Mucosa of gallbladder (tissue), 1 donor: ENCODE data around the gene FAM89A. TPM values are rescaled to one million over a fixed set of nuclear protein-coding genes. Genes with fewer than 3 reads are reported as not detected.
"Not testable (repeated sequence)": the region's sequence is repeated elsewhere in the genome, so short reads cannot be mapped to it uniquely, and the experiment has no call there.

ENCODE experiments used
- DNase-seq: peaks from one replicate; pipeline ENCODE4 v3.0.0-alpha.2; 2020; ENCODE audit warnings: low spot score
- total RNA-seq: library from RNA; stranded (reverse); gene quantifications from one replicate; pipeline ENCODE4 v1.2.1, GENCODE V29; 2021
- donor health status: DM: no; HTN: no; CAD: no.

Gene FAM89A
- total RNA-seq, 1 donor from 2014 or later = 4.0 TPM

DNA sequence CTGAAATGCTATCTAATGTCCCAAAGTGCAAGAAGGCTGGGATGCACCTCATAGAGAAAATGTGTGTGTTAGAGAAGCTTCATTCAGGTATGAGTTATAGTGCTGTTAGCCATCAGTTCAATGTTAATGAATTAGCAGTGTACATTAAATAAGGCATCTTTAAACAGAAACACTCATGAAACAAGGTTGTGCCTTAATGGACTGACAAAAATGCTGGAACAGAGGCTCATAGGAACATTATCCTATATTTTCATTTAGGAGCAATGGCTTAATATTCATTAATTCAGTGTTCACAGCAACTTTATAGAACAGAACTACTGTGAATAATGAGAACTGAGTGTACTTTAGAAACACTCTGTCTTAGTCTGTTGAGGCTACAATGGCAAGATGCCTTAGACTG lies 15.2 kb upstream of the FAM89A start:
- DNase-seq = no peak

DNA sequence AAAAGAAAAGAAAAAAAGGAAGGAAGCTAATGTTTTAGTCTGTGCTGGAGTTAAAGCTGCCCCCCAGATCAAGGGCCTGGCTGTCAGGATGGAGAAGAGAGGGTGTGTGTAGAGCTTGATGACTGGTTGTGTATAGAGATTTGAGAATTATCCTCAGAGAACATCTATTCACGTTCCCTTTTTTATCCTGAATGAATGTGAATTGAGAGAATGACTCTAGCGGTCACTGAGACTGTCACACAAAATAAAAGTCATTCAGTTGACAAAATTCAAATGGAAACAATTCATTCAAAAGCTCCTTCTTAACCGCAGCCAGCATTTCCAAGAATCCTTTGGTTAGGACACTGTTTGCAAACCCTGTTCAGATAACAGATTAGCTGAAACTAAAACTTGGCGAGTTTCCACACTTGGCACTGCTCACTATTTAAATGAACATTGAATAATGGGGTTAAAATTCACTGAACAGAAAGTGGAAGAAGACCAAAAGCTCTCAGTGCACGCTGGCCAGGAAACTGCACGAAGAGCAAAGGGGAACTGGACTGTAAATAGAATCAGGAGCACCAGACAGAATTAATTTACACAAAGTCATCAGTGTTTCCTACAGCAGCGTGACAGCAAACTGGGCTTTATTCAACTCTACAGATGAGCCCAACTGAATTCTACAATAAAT lies 13.6 kb upstream of the FAM89A start:
- peak; percentile 73 for DNase-seq

DNA sequence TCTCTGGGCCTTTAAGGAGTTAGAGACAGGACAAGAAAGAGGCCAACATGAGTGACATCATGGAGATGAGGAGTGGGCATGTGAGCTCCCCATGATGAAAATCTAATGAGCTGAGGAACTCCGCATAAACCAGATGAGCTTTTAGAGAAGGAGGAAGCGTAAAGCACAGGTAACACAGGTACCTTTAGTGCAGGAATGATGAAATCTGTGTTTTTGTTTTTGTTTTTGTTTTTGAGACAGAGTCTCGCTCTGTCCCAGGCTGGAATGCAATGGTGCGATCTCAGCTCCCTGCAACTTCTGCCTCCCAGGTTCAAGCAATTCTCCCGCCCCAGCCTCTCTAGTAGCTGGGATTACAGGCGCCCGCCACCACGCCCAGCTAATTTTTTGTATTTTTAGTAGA lies 12.7 kb upstream of the FAM89A start:
- no peak for DNase-seq

DNA sequence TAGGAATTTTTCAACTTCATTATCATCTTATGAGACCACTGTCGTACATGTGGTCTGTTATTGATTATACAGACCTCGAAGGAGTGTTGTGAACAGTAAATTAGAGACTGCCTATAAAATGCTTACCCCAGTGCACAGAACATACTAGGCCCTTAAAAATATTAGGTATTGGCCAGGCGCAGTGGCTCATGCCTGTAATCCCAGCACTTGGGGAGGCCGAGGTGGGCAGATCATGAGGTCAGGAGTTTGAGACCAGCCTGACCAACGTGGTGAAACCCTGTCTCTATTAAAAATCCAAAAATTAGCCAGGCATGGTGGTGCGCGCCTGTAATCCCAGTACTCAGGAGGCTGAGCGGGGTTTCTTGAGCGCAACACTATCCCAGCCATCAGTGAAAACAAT lies 10.9 kb upstream of the FAM89A start:
- not testable (repeated sequence) for DNase-seq

DNA sequence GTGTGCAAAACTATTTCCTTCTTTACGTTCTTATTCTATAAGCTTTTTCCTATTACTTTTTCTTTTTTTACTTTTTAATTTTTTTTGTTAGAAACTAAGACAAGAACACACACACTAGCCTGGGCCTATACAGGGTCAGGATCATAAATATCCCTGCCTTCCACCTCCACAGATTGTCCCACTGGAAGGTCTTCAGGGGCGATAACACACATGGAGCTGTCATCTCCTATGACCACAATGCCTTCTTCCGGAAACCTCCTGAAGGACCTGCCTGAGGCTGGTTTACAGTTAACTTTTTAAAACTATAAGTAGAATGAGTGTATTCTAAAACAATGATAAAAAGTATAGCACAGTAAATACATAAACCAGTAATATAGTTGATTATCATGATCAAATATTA lies 10.3 kb upstream of the FAM89A start:
- DNase-seq = no peak

DNA sequence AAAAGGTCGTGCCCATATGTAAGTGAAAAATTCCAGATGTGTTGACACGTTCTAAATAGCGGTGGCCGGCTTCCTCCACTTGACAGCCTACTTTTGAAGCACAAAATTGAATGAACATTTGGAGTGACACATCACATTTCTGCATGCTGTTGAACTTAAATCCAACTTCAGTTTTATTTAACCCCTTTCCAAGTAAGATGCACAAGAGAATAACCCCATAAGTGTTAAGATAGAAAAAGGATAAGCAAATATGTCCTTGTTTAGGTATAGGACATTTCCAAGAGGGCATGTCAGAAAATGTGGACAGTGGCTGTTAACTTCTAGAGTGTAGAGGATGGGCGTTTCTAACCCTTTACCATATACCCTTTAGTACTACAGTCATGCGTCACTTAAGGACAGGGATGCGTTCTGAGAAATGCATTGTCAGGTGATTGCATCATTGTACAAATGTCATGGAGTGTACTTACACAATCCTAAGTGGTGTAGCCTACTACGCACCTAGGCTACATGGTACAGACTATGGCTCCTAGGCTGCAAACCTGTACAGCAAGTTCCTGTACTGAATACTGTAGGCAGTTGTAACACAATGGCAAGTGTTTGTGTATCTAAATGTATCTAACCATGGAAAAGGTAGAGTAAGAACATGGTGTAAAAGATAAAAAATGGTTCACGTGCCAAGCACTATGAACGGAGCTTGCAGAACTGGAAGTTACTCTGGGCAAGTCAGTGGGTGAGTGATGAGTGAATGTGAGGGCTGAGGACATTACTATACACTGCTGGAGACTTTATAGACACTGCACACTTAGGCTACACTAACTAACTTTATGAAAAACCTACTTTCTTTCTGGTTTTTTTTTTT lies 9.3 kb upstream of the FAM89A start:
- no peak for DNase-seq

DNA sequence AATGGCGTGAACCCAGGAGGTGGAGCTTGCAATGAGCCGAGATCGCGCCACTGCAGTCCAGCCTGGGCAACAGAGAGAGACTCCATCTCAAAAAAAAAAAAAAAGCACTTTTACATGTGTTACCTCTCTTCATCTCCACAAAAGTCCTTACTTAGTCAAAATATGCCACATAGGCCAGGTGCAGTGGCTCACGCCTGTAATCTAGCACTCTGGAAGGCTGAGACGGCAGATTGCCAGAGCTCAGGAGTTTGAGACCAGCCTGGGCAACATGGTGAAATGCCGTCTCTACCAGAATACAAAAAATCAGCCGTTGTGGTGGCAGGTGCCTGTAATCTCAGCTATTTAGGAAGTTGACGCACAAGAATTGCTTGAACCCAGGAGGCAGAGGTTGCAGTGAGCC lies 8.4 kb upstream of the FAM89A start:
- not testable (repeated sequence) for DNase-seq

DNA sequence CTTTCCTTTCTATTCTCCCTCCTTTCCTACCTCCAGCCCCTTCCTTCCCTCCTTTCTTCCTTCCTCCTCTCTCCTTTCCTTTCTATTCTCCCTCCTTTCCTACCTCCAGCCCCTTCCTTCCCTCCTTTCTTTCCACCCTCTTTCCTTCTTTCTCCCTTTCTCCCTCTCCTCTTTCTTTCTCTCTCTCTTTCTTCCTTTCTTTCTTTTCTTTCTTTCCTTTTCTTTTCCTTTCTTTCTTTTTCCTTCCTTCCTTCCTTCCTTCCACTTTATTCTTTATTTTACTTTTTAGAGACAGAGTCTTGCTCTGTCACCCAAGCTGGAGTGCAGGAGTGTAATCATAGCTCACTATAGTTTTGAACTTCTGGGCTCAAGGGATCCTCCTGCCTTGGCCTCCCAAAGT lies 7.5 kb upstream of the FAM89A start:
- not testable (repeated sequence) for DNase-seq

DNA sequence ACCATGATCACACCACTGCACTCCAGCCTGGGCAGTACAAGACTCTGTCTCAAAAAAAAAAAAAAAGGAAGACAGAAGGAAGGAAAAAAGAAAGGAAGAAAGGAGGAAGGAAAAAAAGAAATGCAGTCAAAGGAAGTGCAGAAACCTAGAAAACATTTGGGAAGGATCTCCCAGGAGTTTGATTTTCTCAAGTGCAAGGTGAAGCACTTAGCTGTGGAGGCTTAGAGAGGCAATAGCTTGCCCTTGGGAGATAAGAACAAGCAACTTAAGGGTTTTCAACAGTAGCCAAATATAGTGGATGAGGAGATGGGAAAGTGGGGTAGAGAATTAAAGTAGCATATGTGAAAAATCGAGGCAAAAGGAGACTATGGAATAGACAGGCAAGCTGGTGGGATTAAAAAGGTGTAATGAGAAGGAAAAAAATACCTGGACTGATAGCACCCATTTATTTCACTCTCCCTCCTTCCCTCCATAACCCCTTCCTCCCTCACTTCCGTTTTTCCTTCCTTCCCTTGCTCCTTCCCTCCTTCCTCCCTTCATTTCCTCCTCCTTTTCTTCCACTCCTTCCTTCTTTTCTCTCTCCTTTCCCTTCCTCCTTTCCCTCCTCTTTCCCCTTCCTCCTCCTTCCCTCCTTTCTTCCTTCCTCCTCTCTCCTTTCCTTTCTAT lies 6.8 kb upstream of the FAM89A start:
- no peak for DNase-seq

DNA sequence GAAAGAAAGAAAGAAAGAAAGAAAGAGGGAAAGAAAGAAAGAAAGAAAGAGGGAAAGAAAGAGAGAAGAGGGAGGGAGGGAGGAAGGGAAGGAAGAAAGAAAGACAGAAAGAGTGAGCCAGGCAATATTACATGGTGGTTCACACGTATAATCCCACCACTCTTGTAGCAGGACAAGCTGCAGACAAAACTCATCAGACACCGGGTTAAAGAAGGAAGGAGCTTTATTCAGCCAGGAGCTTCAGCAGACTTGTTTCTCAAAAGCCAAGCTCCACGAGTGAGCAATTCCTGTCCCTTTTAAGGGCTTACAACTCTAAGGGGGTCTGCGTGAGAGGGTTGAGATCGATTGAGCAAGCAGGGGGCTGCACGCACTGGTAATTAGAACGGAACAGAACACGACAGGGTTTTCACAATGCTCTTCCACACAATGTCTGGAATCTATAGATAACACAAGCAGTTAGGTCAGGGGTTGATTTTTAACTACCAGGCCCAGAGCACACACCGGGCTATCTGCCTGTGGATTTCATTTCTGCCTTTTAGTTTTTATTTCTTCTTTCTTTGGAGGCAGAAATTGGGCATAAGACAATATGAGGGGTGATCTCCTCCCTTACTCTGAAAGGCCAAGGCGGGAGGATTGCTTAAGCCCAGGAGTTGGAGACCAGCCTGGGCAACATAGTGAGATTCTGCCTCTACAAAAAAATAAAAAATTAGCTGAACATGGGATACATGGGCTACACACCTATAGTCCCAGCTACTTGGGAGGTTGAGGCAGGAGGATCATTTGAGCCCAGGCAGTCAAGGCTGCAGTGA lies 6.1 kb upstream of the FAM89A start:
- DNase-seq = not testable (repeated sequence)

DNA sequence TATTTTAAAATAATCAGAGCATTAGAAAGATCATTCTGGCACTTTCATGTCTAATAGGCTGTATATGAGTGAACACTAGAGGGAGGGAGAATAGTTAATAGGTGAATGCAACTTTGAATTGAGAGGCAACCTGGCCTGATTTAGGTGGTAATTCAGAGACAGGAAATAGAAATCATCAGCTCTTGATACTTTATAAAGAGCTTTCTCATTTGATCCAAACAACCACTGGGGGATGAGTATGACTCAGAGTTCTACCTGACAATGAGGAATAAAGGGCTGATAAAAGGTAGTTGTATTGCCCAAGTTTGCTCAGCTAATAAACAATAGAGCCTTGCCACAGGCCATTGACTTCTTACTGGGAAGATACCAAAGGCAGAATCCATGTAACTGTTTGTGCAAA lies 5.2 kb upstream of the FAM89A start:
- no peak for DNase-seq

DNA sequence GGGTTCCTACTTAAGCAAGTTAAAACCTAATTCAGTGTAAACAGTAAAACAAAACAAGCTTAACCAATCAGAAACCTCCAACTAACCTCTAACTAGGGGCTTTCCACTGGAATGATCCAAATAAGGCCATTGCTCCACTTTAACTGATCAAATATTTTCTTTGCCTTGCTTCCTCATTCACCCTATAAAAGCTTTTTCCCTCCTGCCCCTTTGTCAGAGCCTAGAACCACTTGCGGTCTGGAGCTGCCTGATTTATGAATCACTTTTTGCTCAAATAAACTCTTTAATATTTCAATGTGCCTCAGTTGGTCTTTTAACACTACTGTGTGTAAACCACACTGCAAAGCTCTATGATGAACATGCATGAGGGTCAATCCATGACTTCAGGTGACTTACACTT lies 4.5 kb upstream of the FAM89A start:
- no peak for DNase-seq

DNA sequence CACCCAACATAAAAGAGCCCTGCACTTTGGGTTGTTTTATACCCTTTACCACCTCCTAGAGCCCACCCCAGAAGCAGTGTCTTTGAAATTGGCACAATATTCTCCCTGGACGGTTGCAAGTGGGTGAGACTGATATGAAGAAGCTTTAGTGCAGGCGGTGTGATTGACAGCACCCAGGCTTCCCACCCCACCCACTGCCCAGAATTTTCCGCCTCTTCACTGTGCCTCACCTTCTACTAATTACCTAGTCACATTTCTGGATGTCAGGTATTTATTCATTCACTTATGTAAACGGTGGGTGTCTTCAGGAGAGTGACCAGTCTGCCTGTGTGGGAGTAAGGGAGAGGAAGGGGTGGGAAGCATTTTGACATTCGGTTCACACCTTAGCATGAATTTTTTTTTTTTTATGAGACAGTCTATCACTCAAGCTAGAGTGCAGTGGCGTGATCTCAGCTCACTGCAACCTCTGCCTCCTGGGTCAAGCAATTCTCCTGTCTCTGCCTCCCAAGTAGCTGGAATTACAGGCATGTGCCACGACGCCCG lies 1.7 kb upstream of the FAM89A start:
- DNase-seq = no peak

DNA sequence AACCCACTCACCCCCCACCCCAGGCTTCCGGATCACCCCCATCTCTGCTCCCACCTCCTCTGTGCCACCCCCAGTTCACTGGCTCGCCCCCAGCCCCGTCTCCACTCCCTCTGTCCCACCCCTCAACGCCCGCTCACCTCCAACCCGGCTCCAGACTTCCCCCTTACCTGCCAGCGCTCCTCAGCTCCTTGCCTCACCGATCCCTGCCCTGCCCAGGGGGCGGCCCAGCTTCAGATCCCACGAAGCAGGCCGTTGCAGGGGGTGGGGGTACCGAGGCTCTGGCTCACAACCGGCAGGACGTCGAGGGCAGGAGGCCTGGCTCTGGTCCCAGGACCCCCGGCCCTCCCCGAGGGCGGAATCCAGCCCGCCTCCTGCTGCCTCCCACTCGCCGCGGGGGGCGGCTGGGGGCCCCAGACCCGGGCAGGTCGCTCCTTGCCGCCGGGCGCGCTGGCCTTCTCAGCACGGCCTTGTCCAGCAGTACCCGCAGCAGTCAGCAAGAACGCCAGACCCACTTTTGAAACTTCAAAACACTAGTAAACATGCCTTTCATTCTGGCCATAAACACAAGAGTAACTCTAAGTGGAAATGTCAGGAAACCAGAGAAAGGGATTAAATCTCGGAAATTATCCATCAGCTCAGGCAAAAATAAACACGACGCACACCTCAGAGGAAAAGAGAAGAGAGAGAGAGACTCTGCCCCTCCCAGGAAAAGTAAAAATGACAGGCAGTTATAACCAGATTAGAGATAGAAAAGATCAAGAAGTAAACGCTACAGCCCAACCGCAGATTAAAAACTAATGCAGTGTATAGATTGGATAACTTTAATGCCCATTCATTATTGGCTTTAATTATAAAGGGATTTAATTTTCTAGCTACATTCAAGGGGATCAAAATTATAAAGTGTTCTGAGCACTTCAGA lies 1.0 kb upstream of the FAM89A start:
- no peak for DNase-seq

DNA sequence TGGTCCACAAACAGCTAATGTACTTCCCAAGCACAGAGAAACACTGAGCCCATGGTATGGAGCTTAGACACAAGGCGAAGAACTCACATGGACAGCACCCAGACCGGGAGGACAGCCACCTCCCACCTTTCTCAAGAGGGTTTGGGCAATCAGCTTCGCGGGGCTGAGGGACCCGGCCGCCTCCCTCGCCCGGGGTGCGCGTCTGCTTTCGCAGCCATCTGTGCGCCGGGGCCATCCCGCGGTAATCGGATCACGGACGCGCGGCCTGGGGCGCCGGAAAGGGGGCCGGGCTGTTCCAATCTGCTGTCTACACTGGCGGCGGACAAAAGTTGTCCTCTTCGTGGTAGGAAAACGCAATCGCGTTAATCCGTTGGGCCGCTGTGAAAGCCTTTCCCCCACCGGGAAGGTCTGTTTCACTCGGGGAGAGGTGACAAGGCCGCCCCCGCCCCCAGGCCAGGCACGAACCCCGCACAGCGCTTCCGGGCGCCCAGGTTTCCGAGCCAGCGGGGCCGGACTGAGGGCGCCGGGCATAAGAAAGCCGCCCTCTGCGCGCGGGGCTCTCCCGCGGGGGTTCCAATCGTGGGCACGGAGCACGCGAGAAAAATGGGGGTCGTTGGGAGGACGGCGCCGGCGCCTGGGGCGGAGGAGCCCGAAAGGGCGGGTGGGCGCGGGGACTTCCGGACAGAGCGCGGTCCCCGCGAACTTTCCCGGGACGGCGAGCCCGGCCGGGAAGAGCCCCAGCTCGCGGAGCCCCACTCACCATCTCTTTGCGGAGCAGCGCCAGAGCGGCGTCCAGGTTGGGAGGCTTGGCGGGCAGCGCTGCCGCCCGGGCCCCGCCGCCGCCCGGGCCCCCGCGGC lies 664 bp downstream of the FAM89A start:
- DNase-seq = no peak

DNA sequence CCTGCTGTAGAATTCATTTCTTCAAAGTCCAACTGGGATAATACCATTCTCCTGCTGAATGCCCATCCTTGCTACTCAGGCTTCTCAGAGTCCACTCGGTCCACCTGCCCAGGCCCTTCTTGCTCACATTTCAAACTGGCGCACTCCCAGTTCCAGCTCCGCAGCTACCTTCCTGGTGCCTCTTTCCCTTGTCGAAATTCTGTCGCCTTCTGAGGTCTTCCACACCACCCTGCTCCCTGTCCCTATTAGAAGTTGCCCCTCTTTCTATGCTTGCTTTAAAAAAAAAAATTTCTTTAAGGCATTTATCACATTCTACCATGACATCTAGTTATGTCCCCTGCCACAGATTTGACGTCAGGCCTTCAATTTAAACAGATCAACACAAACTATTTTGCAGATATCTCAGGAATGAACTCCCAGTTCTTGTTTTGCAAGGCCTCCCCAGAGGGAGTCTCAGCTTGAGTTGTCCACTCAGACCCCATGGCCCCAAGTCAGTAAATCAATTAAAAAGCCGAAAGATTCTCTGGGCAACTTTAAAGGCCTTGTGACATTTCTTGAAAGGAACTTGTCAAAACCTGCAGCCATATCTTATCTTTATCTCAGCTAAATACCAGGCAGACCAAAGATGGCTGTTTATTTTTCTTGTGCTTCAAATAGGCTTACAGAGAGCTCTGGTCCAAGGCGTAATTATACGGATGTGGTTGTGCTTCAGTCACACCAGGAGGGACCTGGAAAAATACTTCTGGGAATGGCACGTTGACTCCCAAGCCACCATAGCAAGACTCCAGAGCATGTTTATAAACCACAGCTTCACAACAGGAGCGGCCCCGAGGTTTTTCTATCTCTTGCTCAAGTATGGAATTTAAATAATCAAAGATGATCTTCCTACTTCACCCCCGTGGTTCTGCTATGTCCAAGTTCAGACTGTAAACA lies 2.2 kb downstream of the FAM89A start:
- no peak for DNase-seq

DNA sequence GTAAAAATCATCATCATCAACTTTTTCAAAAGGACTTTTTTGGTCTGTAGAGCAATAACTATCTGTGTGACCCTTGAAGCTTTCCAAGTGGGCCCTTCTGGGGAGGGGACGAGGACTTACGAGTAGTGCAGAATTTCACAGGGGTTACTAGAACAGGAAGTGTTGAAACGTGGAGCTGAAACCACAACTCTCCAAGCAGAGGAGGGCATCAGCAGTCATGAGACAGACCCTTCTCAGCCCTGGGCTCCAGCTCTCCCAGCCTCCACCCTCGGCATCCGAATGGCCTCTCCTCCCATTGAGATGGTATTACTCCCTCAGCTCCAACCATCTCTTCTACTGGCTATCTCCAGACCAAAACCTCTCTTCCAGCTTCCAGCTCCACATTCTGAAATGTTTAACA lies 3.6 kb downstream of the FAM89A start:
- no peak for DNase-seq

DNA sequence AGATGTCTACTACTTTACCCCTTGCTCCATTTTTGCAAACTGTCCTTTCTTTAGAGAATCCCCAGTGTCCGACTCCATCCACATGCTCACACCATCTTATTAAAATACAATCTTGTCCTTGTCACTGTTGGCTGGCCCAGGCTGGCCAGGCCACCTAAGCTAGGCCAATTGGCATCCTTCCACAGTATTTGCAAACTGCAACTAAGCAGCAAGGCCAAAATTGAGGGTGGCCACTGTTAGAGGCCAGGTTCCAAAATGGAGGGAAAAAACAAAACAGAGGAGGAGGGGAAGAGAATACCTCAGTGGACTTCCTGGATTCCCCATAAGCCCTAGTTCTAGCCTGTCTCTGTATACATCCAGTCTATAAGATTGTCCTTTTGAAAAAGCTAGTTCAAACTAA lies 4.3 kb downstream of the FAM89A start:
- DNase-seq = no peak

DNA sequence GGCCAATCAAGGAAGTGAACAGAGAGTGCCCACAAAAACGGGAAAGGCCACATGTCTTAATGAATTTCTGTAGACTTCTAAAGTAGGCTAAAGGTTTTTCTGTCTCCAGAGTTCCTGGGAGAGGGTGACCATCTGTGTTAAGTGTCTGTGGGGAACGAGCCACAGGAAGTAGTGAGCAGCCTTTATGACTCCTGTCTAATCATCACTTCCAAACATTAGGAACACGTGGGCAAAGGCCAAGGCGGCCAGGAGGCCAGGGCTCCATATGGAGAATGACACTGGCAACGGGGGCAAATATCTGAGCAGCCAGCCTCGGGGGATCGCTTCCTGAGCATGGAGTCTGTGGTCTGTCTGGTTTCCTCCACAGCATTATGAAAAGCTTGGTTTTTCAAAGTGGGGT lies 7.1 kb downstream of the FAM89A start:
- no peak for DNase-seq
